Fibroblast of lung (primary cell): ENCODE measurements around the gene KCNJ10. TPM values are rescaled to one million over a fixed set of nuclear protein-coding genes. Genes with fewer than 3 reads are reported as not detected.

ENCODE experiments used
- DNase-seq, 2 donors: peaks; one replicate each; pipeline versions ENCODE4 v3.0.0 to v3.0.0-alpha.2; 2010; ENCODE audit warnings: low read depth in 2 of 2
- H2AFZ ChIP-seq: 2 replicates; pipeline ENCODE4 v1.5.1; 2012; ENCODE audit warnings: low read length, control low read depth, inconsistent platforms
- H3K27ac ChIP-seq: 2 replicates; pipeline ENCODE4 v1.5.1; 2011; ENCODE audit warnings: low read length, control low read depth; ENCODE audit not compliant: insufficient read depth
- H3K27me3 ChIP-seq: 2 replicates; pipeline ENCODE4 v1.5.1; 2011; ENCODE audit warnings: mild to moderate bottlenecking, low read length; ENCODE audit not compliant: control insufficient read depth, insufficient read depth
- H3K36me3 ChIP-seq: 2 replicates; pipeline ENCODE4 v1.5.1; 2011; ENCODE audit warnings: low read length; ENCODE audit not compliant: control insufficient read depth, insufficient read depth
- H3K4me1 ChIP-seq: 2 replicates; pipeline ENCODE4 v1.5.1; 2011; ENCODE audit warnings: low read length; ENCODE audit not compliant: control insufficient read depth, insufficient read depth; ENCODE audit errors: extremely low read depth
- H3K4me2 ChIP-seq: 2 replicates; pipeline ENCODE4 v1.5.1; 2011; ENCODE audit warnings: low read length, control low read depth; ENCODE audit not compliant: insufficient read depth; ENCODE audit errors: extremely low read depth
- H3K4me3 ChIP-seq, 4 experiments: fragments of 200-600 bp in 1 of 4; sonication (generic) in 1 of 4; replicated peaks in 1 of 4; 2 replicates each; pipeline ENCODE4 v1.5.1; 2011 to 2016; ENCODE audit warnings: low read length in 4 of 4, low read depth in 3 of 4, mild to moderate bottlenecking in 3 of 4, control low read depth in 2 of 4, inconsistent platforms in 1 of 4, mixed read lengths in 1 of 4; ENCODE audit not compliant: insufficient read depth in 1 of 4; ENCODE audit errors: control extremely low read depth in 1 of 4
- H3K79me2 ChIP-seq: 2 replicates; pipeline ENCODE4 v1.5.1; 2012; ENCODE audit warnings: mild to moderate bottlenecking, low read length, inconsistent platforms; ENCODE audit not compliant: control insufficient read depth, insufficient read depth
- H3K9ac ChIP-seq: 2 replicates; pipeline ENCODE4 v1.5.1; 2011; ENCODE audit warnings: mild to moderate bottlenecking, low read length, control low read depth; ENCODE audit not compliant: insufficient read depth
- H3K9me3 ChIP-seq: 2 replicates; pipeline ENCODE4 v1.5.1; 2012; ENCODE audit warnings: low read depth, low read length; ENCODE audit not compliant: control insufficient read depth, insufficient read depth
- H4K20me1 ChIP-seq: 2 replicates; pipeline ENCODE4 v1.5.1; 2011; ENCODE audit warnings: low read length; ENCODE audit not compliant: control insufficient read depth, insufficient read depth; ENCODE audit errors: extremely low read depth
- EZH2 ChIP-seq: IDR thresholded peaks from 2 replicates; pipeline ENCODE4 v1.5.1; 2012; ENCODE audit warnings: low read length, control low read depth, mild to moderate bottlenecking; ENCODE audit errors: missing control alignments
- polyA plus RNA-seq, 2 donors: library from polyadenylated mRNA; depleted of rRNA in 1 of 2; stranded (reverse) in 1 of 2; unstranded in 1 of 2; fragments of >200 nt; gene quantifications; 2 replicates each; pipeline ENCODE4 v1.2.1, GENCODE V29; 2011 to 2012; ENCODE audit warnings: missing spikeins in 1 of 2
- total RNA-seq: library from RNA; depleted of rRNA; stranded (reverse); fragments of >200 nt; gene quantifications from 2 replicates; pipeline ENCODE4 v1.2.1, GENCODE V29; 2014
- TF ChIP-seq, protein P1 (sequence below), 2 donors: IDR thresholded peaks in 1 of 2; conservative IDR thresholded peaks in 1 of 2; 1 replicate in 1 of 2; 2 replicates in 1 of 2; pipeline ENCODE4 v1.5.1; 2011 to 2012; ENCODE audit warnings: low read length in 2 of 2, control low read depth in 1 of 2, inconsistent platforms in 1 of 2, low read depth in 1 of 2, mild to moderate bottlenecking in 1 of 2

Gene KCNJ10
- total and polyA plus RNA-seq, 2 donors (not counting 1 experiment from before 2014, with no cell fraction given), result not detected

DNA sequence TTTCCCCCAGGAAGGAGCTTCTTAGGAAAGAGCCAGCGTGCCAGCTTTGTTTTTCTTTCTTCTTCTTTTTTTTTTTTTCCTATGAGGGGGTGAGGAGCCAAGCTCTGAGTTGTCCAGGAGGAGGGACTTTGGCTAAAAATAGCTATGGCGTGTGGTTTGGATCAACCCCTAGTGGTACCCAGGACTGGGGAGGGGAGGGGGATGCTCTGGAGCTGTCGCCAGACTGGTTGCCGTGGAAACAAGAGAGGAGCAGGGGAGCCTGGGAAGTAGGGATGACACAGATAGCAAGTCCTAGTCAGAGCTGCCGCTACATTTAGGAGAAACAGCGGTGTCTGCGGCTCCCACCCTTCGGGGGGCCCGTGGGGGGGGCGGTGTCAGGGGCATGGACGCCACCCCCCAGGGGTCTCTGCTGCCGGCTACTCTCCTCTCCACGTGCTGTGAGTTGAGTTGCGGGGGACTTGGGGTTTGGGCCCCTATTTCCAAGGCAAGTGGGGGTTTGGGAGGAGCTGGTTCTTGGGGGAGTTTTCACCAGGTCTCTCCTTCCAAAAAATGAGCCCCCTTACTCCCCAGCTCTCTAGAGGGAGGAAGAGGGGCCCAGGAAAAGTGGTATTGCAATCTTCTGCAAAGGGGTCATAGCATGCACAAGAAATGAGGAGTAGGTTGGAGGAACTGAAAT lies 11.4 kb upstream of the KCNJ10 start, which contains the start of gene KCNJ9:
TSS of gene KCNJ9 (plus strand) at position 278 of the 676 bp plus-strand sequence. CDS start 2,493 bp downstream, outside the sequence.
- Histone ChIP-seq H2AFZ (no peak within 1 kb of the TSS), H3K9ac (no peak within 1 kb of the TSS), H3K79me2 (no peaks in the 10 kb centered on the region), H3K9me3 (no peaks in the 10 kb centered on the region), H3K36me3 (no peaks in the 10 kb centered on the region), H3K4me2 (no peak within 1 kb of the TSS), H3K4me1 (no peaks in the 10 kb centered on the region), H3K27ac (no peak within 1 kb of the TSS), H3K27me3 (peaks cover 35% of the 10 kb centered on the region), H3K4me3 (no peak within 1 kb of the TSS), H4K20me1 (no peaks in the 10 kb centered on the region)
- TF ChIP-seq EZH2, result no peak
- TF ChIP-seq, protein P1, sequence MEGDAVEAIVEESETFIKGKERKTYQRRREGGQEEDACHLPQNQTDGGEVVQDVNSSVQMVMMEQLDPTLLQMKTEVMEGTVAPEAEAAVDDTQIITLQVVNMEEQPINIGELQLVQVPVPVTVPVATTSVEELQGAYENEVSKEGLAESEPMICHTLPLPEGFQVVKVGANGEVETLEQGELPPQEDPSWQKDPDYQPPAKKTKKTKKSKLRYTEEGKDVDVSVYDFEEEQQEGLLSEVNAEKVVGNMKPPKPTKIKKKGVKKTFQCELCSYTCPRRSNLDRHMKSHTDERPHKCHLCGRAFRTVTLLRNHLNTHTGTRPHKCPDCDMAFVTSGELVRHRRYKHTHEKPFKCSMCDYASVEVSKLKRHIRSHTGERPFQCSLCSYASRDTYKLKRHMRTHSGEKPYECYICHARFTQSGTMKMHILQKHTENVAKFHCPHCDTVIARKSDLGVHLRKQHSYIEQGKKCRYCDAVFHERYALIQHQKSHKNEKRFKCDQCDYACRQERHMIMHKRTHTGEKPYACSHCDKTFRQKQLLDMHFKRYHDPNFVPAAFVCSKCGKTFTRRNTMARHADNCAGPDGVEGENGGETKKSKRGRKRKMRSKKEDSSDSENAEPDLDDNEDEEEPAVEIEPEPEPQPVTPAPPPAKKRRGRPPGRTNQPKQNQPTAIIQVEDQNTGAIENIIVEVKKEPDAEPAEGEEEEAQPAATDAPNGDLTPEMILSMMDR (conservative IDR thresholded peaks at IDR 0.05 in 1 of 2, IDR thresholded peaks at IDR 0.05 in 1 of 2; ENCODE audit: low read depth in 1 of 2, low read length in 2 of 2), result no peak
- peak; percentile 25 to 37 for DNase-seq

DNA sequence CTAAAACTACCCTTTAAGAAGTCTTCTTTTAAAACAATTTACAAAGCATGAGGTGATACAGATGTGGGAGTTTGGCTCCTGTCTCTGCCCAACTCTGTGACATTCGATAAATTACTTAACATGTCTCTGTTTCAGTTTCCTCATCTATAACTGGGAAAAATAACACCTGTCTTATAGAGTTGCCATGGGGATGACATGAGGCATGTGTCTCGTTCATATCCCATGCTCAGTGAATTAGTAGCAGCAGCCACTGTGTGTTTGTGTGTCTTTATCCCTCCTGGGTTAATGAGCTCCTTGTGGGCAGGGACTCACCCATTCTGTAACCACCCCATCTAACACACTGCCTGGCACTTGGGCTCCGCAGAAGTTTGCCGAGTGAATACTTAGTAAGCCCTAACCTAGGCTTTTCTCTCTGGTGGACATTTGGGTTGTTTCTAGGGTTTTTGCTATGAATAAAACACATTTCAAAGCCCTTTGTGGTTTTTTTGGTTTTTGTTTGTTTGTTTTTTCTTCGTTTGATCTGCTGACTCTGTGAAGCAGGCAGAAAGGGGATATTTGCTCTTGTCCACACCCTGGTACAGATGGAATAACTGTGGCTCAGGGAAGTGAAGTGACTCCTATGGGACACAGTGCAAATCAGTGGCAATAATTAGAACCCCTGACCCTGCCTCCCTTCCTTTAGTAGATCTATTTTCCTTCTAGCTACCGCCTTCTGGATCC lies 10.6 kb upstream of the KCNJ10 start:
- Histone ChIP-seq H3K36me3 (no peaks in the 10 kb centered on the region), H3K27me3 (peaks cover 41% of the 10 kb centered on the region), H3K27ac (no peak overlapping the region), H4K20me1 (no peaks in the 10 kb centered on the region), H3K79me2 (no peaks in the 10 kb centered on the region), H3K4me1 (no peaks in the 10 kb centered on the region), H3K4me3 (no peak overlapping the region), H2AFZ (no peak overlapping the region), H3K4me2 (no peak overlapping the region), H3K9me3 (no peaks in the 10 kb centered on the region), H3K9ac (no peak overlapping the region)
- TF ChIP-seq, protein P1 (conservative IDR thresholded peaks at IDR 0.05 in 1 of 2, IDR thresholded peaks at IDR 0.05 in 1 of 2; ENCODE audit: low read depth in 1 of 2, low read length in 2 of 2), result no peak
- no peak for TF ChIP-seq EZH2
- DNase-seq, result no peak

DNA sequence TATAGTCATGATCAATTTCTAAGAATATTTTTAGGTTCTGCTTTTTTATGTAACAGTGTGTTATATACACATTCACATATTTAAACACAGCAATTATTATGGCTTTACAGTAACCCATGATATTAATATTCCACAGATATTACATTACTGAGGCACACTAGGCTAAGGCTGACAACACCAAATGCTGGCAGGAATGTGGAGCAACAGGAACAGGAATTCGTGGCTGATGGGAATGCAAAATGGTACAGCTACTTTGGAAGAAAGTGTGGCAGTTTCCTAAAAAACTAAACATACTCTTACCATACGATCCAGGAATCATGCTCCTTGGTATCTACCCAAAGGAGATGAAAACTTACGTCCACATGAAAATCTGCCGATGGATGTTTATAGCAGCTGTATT lies 9.5 kb upstream of the KCNJ10 start:
- Histone ChIP-seq H3K4me3 (no peak overlapping the region), H3K79me2 (no peaks in the 10 kb centered on the region), H3K27ac (no peak overlapping the region), H3K9ac (no peak overlapping the region), H3K9me3 (no peaks in the 10 kb centered on the region), H4K20me1 (no peaks in the 10 kb centered on the region), H2AFZ (no peak overlapping the region), H3K27me3 (peaks cover 39% of the 10 kb centered on the region), H3K4me1 (no peaks in the 10 kb centered on the region), H3K36me3 (no peaks in the 10 kb centered on the region), H3K4me2 (no peak overlapping the region)
- no peak for TF ChIP-seq EZH2
- TF ChIP-seq, protein P1 (conservative IDR thresholded peaks at IDR 0.05 in 1 of 2, IDR thresholded peaks at IDR 0.05 in 1 of 2; ENCODE audit: low read depth in 1 of 2, low read length in 2 of 2), result no peak
- no peak for DNase-seq
